Prostate gland (tissue), 1 donor: ENCODE measurements around the gene PRPSAP2.

Source experiments
- POLR2A ChIP-seq: fragments of 450-650 bp; IDR thresholded peaks from one replicate; pipeline ENCODE4 v1.6.1; 2016; ENCODE audit warnings: antibody characterized with exemption, mild to moderate bottlenecking
- POLR2AphosphoS5 ChIP-seq: sonication (generic); formaldehyde crosslinking; IDR thresholded peaks from one replicate; pipeline ENCODE4 v1.6.1; 2017; ENCODE audit warnings: antibody characterized with exemption

GRCh38 chr17:18964018-18964351 lies 106.1 kb downstream of the PRPSAP2 start:
- TF ChIP-seq POLR2AphosphoS5, result no peak
- no peak for TF ChIP-seq POLR2A
